Uterus (tissue), 4 donors: ENCODE results near the gene PPFIBP1. TPM values are rescaled to one million over a fixed set of nuclear protein-coding genes. Genes with fewer than 3 reads are reported as not detected.
"Not testable (repeated sequence)": the region's sequence is repeated elsewhere in the genome, so short reads cannot be mapped to it uniquely, and the experiment has no call there.

Experiments used
- DNase-seq, 2 donors: peaks; one replicate each; pipeline ENCODE4 v3.0.0-alpha.2; 2019 to 2020
- H3K27ac ChIP-seq, 2 donors: fragments of 200-600 bp; sonication (generic); 1 replicate in 1 of 2; 2 replicates in 1 of 2; pipeline ENCODE4 v1.5.1; 2016 to 2018
- H3K27me3 ChIP-seq, 2 donors: fragments of 200-600 bp; sonication (generic); one replicate each; pipeline ENCODE4 v1.5.1; 2018 to 2019; ENCODE audit warnings: control low read depth in 1 of 2
- H3K36me3 ChIP-seq, 2 donors: fragments of 200-600 bp; sonication (generic); one replicate each; pipeline ENCODE4 v1.5.1; 2019; ENCODE audit warnings: control low read depth in 1 of 2
- H3K4me1 ChIP-seq, 2 donors: fragments of 200-600 bp; sonication (generic); one replicate each; pipeline ENCODE4 v1.5.1; 2018 to 2019; ENCODE audit warnings: control low read depth in 1 of 2
- H3K4me3 ChIP-seq, 2 donors: fragments of 200-600 bp; sonication (generic); 1 replicate in 1 of 2; 2 replicates in 1 of 2; pipeline ENCODE4 v1.5.1; 2018 to 2019; ENCODE audit warnings: mild to moderate bottlenecking in 1 of 2
- H3K9me3 ChIP-seq, 2 donors: fragments of 200-600 bp; sonication (generic); one replicate each; pipeline ENCODE4 v1.5.1; 2019; ENCODE audit warnings: control low read depth in 1 of 2
- POLR2A ChIP-seq, 2 donors: fragments of 450-650 bp; IDR thresholded peaks; one replicate each; pipeline ENCODE4 v1.6.1; 2016; ENCODE audit warnings: antibody characterized with exemption in 2 of 2, mild to moderate bottlenecking in 1 of 2, moderate library complexity in 1 of 2
- intact Hi-C: fragments of 100-400 bp; cut with DNase I; formaldehyde crosslinking; loops from one replicate; pipeline ENCODE4 v1.15.1; 2023; ENCODE audit warnings: low total_unique reads
- total RNA-seq, 4 donors: library from RNA; depleted of rRNA in 3 of 4; stranded (reverse); fragments of >200 nt in 3 of 4; gene quantifications; one replicate each; pipeline versions ENCODE4 v1.1.0 to v1.2.4, GENCODE V29; 2014 to 2023
- TF ChIP-seq, protein P1 (sequence below), 4 experiments: fragments of 200-600 bp in 2 of 4; fragments of 450-650 bp in 2 of 4; sonication (generic) in 2 of 4; IDR thresholded peaks; one replicate each; pipeline ENCODE4 v1.5.1; 2016 to 2019; ENCODE audit warnings: antibody characterized with exemption in 4 of 4, mild to moderate bottlenecking in 2 of 4, moderate library complexity in 1 of 4
- donor health status: DM: yes; HTN: yes; CAD: no.

Gene PPFIBP1
- total RNA-seq, 4 donors from 2014 or later = 43.8 to 139 (median 82.7) TPM

DNA sequence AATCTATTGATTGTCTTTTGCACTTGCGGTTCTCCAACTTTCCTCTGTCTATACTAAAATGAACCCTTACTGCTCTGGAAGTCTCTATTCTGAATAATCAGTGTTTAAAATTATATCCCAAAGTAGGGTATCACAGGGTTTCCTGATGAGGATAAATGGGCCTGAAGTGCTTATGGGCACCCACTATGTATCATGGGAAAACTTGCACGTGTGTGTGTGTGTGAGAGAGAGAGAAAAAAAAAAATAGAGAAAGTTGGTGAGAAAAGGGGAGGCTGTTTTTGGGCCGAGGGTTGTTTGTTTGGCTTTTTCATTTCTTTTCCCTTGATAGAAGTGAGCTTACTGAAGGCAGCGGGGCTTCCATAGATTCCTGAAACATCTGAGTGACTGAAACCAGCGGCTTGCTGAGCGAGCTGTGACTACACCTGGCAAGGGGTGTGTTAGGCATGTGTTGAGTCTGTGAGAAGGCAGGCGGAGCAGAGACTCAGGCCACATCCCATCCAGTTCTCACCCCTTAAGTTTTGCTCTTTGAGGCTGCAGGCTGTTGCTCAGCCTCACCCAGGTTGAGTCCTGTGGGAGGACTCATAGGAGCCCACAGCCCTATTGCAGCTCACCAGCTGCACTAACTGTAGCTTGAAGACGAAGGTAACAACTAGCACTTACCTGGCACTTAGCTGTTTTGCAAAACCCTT, 17.2 kb downstream of the PPFIBP1 start:
- TF ChIP-seq, protein P1, sequence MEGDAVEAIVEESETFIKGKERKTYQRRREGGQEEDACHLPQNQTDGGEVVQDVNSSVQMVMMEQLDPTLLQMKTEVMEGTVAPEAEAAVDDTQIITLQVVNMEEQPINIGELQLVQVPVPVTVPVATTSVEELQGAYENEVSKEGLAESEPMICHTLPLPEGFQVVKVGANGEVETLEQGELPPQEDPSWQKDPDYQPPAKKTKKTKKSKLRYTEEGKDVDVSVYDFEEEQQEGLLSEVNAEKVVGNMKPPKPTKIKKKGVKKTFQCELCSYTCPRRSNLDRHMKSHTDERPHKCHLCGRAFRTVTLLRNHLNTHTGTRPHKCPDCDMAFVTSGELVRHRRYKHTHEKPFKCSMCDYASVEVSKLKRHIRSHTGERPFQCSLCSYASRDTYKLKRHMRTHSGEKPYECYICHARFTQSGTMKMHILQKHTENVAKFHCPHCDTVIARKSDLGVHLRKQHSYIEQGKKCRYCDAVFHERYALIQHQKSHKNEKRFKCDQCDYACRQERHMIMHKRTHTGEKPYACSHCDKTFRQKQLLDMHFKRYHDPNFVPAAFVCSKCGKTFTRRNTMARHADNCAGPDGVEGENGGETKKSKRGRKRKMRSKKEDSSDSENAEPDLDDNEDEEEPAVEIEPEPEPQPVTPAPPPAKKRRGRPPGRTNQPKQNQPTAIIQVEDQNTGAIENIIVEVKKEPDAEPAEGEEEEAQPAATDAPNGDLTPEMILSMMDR (IDR thresholded peaks at IDR 0.05) = no peak
- TF ChIP-seq POLR2A (IDR thresholded peaks at IDR 0.05) = no peak
- intact Hi-C loops = no loop called here
- H3K27me3 ChIP-seq = no peaks in the 10 kb centered on the region
- no peaks in the 10 kb centered on the region for H3K9me3 ChIP-seq
- H3K4me3 ChIP-seq = no peak overlapping the region
- no peaks in the 10 kb centered on the region for H3K36me3 ChIP-seq
- peaks cover 0 to 32% of the 10 kb centered on the region in 2 donors for H3K4me1 ChIP-seq
- no peak for DNase-seq
- H3K27ac ChIP-seq = no peak overlapping the region

DNA sequence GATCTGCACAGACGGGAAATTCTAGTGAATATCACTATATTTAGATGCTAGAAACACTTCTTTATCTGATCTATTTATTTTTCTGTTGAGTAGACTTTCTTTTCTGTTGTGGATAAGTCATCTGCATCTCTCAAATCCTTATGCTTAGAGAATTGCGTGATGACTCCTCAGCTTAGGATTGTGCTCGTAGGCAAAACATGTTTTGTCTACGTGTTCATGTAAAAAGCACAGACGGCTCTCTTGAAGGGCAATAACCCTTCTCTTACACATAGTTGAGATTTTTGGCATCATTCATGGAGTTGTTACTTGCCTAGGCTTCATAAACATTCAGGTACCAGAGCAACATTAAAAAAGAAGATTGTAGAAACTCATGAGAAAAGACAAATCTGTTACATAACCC, 18.6 kb downstream of the PPFIBP1 start:
- DNase-seq = no peak
- Histone ChIP-seq H3K27ac (peak overlapping the region; percentile 22 to 52), H3K4me3 (no peak overlapping the region), H3K27me3 (no peaks in the 10 kb centered on the region), H3K36me3 (no peaks in the 10 kb centered on the region), H3K9me3 (no peaks in the 10 kb centered on the region), H3K4me1 (peaks cover 0 to 28% of the 10 kb centered on the region in 2 donors)
- intact Hi-C loops = no loop called here
- TF ChIP-seq POLR2A (IDR thresholded peaks at IDR 0.05) = no peak
- TF ChIP-seq, protein P1 (IDR thresholded peaks at IDR 0.05) = no peak

- DNase-seq, H3K9me3 ChIP-seq, H3K27me3 ChIP-seq, H3K27ac ChIP-seq, H3K4me3 ChIP-seq, intact Hi-C loops, H3K36me3 ChIP-seq: not testable (repeated sequence)
- peaks cover 0 to 20% of the 10 kb centered on the region in 2 donors for H3K4me1 ChIP-seq
Observed at GRCh38 chr12:27544858-27545257, 20.9 kb downstream of the PPFIBP1 start.

DNA sequence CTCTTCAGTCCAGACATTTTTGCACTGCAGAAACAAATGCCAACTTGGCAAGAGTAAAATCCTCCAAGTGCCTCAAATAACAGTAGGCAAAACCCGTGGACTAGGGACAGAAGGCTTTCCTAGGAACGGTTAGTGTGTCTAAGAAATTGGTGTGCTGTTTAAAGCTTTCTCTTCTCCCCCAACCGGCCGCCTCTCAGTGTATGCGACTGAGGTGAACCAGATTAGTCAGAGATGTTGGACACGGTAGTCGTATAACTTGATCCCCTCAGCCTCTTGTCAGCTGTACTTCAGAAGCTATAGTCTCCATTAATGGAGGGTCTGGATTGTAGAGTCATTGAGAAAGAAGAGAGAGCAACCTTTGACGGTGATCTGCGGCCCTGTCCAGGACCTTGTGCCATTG, 21.7 kb downstream of the PPFIBP1 start:
- Histone ChIP-seq H3K27me3 (no peaks in the 10 kb centered on the region), H3K4me3 (no peak overlapping the region), H3K36me3 (no peaks in the 10 kb centered on the region), H3K27ac (no peak overlapping the region), H3K4me1 (peaks cover 0 to 20% of the 10 kb centered on the region in 2 donors), H3K9me3 (no peaks in the 10 kb centered on the region)
- TF ChIP-seq POLR2A (IDR thresholded peaks at IDR 0.05) = no peak
- TF ChIP-seq, protein P1 (IDR thresholded peaks at IDR 0.05) = no peak
- no peak for DNase-seq
- intact Hi-C loops = no loop called here

GRCh38 chr12:27547592-27547991, 23.6 kb downstream of the PPFIBP1 start:
- DNase-seq = no peak
- peak overlapping the region in 1 of 2 donors; percentile 22 for H3K27ac ChIP-seq
- H3K4me3 ChIP-seq = no peak overlapping the region
- TF ChIP-seq, protein P1 (IDR thresholded peaks at IDR 0.05) = no peak
- no peak for TF ChIP-seq POLR2A (IDR thresholded peaks at IDR 0.05)
- intact Hi-C loops = no loop called here
- H3K27me3 ChIP-seq = no peaks in the 10 kb centered on the region
- H3K9me3 ChIP-seq = no peaks in the 10 kb centered on the region
- H3K4me1 ChIP-seq = peaks cover 0 to 17% of the 10 kb centered on the region in 2 donors
- no peaks in the 10 kb centered on the region for H3K36me3 ChIP-seq
